B cell (primary cell): ENCODE measurements around the gene DNAH6. TPM values are rescaled to one million over a fixed set of nuclear protein-coding genes. Genes with fewer than 3 reads are reported as not detected.

Experiments
- ATAC-seq: fragments of 200-7000 bp; cut with Tn5 transposase; one replicate; pipeline ENCODE4 v1.10.0; 2021; ENCODE audit warnings: low read depth, mild to moderate bottlenecking, moderate number of reproducible peaks, moderate library complexity
- CTCF ChIA-PET: fragments of 350-600 bp; sonication (Branson Sonifier 250); formaldehyde crosslinking; loops from one replicate; lab custom pipeline; 2021; ENCODE audit warnings: antibody characterized with exemption, inconsistent platforms; lab: Charles Lee
- POLR2A ChIA-PET: fragments of 350-600 bp; sonication (Branson Sonifier 250); formaldehyde crosslinking; loops from one replicate; lab custom pipeline; 2021; ENCODE audit warnings: antibody characterized with exemption; lab: Charles Lee
- DNase-seq: peaks from one replicate; pipeline ENCODE4 v3.0.0; 2013
- H2AFZ ChIP-seq: 2 replicates; pipeline ENCODE4 v1.6.1; 2012; ENCODE audit warnings: mild to moderate bottlenecking, low read depth, low read length; ENCODE audit not compliant: insufficient read depth, poor library complexity, severe bottlenecking
- H3K27ac ChIP-seq, 2 donors: 1 replicate in 1 of 2; 2 replicates in 1 of 2; pipeline ENCODE4 v1.5.1; 2012 to 2013; ENCODE audit warnings: low read length in 2 of 2, mild to moderate bottlenecking in 2 of 2, moderate library complexity in 1 of 2
- H3K27me3 ChIP-seq, 4 experiments: fragments of 200-600 bp in 1 of 4; sonication (generic) in 1 of 4; replicated peaks in 1 of 4; 1 replicate in 2 of 4; 2 replicates in 2 of 4; pipeline versions ENCODE4 v1.6.1 to v1.7.0; 2013 to 2016; ENCODE audit warnings: low read length in 3 of 4, mild to moderate bottlenecking in 2 of 4, mixed read lengths in 1 of 4, moderate library complexity in 1 of 4; ENCODE audit not compliant: insufficient read depth in 4 of 4, control insufficient read depth in 3 of 4; ENCODE audit errors: control extremely low read depth in 1 of 4
- H3K36me3 ChIP-seq, 2 experiments: replicated peaks in 1 of 2; 1 replicate in 1 of 2; 2 replicates in 1 of 2; pipeline versions ENCODE4 v1.6.1 to v1.7.1; 2013; ENCODE audit warnings: low read length in 1 of 2; ENCODE audit not compliant: insufficient read depth in 2 of 2, control insufficient read depth in 1 of 2; ENCODE audit errors: control extremely low read depth in 1 of 2, extremely low read depth in 1 of 2
- H3K4me1 ChIP-seq, 2 donors: fragments of 200-600 bp in 1 of 2; sonication (generic) in 1 of 2; 1 replicate in 1 of 2; 2 replicates in 1 of 2; pipeline versions ENCODE4 v1.5.1 to v1.6.1; 2013 to 2017; ENCODE audit warnings: low read length in 2 of 2; ENCODE audit not compliant: control insufficient read depth in 2 of 2, insufficient read depth in 2 of 2
- H3K4me2 ChIP-seq: replicated peaks from 2 replicates; pipeline ENCODE3; 2012; ENCODE audit warnings: mild to moderate bottlenecking, low read depth, low read length; ENCODE audit not compliant: poor library complexity, severe bottlenecking
- H3K4me3 ChIP-seq, 5 experiments: fragments of 200-600 bp in 1 of 5; sonication (generic) in 1 of 5; 1 replicate in 3 of 5; 2 replicates in 2 of 5; pipeline versions ENCODE4 v1.5.1 to v1.7.0; 2011 to 2016; ENCODE audit warnings: low read length in 4 of 5, mild to moderate bottlenecking in 4 of 5, low read depth in 2 of 5, control low read depth in 1 of 5, moderate library complexity in 1 of 5; ENCODE audit not compliant: insufficient read depth in 1 of 5; ENCODE audit errors: control extremely low read depth in 1 of 5, extremely low read depth in 1 of 5
- H3K79me2 ChIP-seq: fragments of 200-600 bp; sonication (generic); one replicate; pipeline ENCODE4 v1.6.0; 2016; ENCODE audit warnings: low read length; ENCODE audit not compliant: control insufficient read depth, insufficient read depth
- H3K9ac ChIP-seq: fragments of 200-600 bp; sonication (generic); 2 replicates; pipeline ENCODE4 v1.6.1; 2017; ENCODE audit warnings: mild to moderate bottlenecking, low read length, moderate library complexity
- H3K9me3 ChIP-seq, 3 donors: one replicate each; pipeline versions ENCODE4 v1.6.1 to v1.7.1; 2013; ENCODE audit warnings: low read length in 2 of 3; ENCODE audit not compliant: control insufficient read depth in 2 of 3, insufficient read depth in 1 of 3; ENCODE audit errors: control extremely low read depth in 1 of 3
- H4K20me1 ChIP-seq: 2 replicates; pipeline ENCODE4 v1.6.0; 2012; ENCODE audit warnings: mild to moderate bottlenecking, low read length; ENCODE audit not compliant: insufficient read depth, control insufficient read depth, poor library complexity, severe bottlenecking
- H3K27ac Mint-ChIP-seq: one replicate; pipeline ENCODE4 v1.8.0; 2021; ENCODE audit warnings: mixed read lengths
- H3K27me3 Mint-ChIP-seq: one replicate; pipeline ENCODE4 v1.8.0; 2021; ENCODE audit warnings: mixed read lengths
- H3K4me1 Mint-ChIP-seq: one replicate; pipeline ENCODE4 v1.8.0; 2021; ENCODE audit warnings: mixed read lengths
- H3K4me3 Mint-ChIP-seq: one replicate; pipeline ENCODE4 v1.8.0; 2021; ENCODE audit warnings: mixed read lengths
- H3K9me3 Mint-ChIP-seq: one replicate; pipeline ENCODE4 v1.8.0; 2022; ENCODE audit warnings: mixed read lengths; ENCODE audit not compliant: insufficient read depth
- CTCF ChIP-seq: fragments of 200-600 bp; IDR thresholded peaks from one replicate; pipeline ENCODE4 v1.8.0; 2022; ENCODE audit warnings: antibody characterized with exemption, mild to moderate bottlenecking
- EZH2 ChIP-seq: IDR thresholded peaks from 2 replicates; pipeline ENCODE4 v1.6.1; 2012; ENCODE audit warnings: borderline replicate concordance, low read depth, mild to moderate bottlenecking, moderate library complexity, low read length; ENCODE audit not compliant: insufficient read depth, poor library complexity, severe bottlenecking
- WGBS: methylation state at CpG from one replicate; pipeline ENCODE4 v1.1.5; 2013; ENCODE audit warnings: missing lambda C conversion rate; ENCODE audit not compliant: insufficient coverage; 5-methylcytosine and 5-hydroxymethylcytosine counted together
- intact Hi-C: fragments of 100-400 bp; cut with micrococcal nuclease; formaldehyde crosslinking; loops from one replicate; pipeline ENCODE4 v1.10.0; 2022
- polyA plus RNA-seq: library from polyadenylated mRNA; depleted of rRNA; stranded (reverse); fragments of >200 nt; gene quantifications from 2 replicates; pipeline ENCODE4 v1.2.3, GENCODE V29; 2012
- total RNA-seq, 2 donors: library from RNA; stranded (reverse); fragments of 120-200 nt in 1 of 2; gene quantifications; 1 replicate in 1 of 2; 2 replicates in 1 of 2; pipeline versions ENCODE4 v1.2.3 to v1.2.4, GENCODE V29; 2013 to 2022

DNAH6 gene
- total and polyA plus RNA-seq, 2 donors (not counting 1 experiment from before 2014, with no cell fraction given): 0.01 to 1.9 TPM

GRCh38 chr2:84649487-84650142, 133.3 kb downstream of the DNAH6 start:
- Histone ChIP-seq H3K4me1 (no peaks in the 10 kb centered on the region), H3K36me3 (no peaks in the 10 kb centered on the region), H3K79me2 (no peaks in the 10 kb centered on the region), H3K9me3 (no peaks in the 10 kb centered on the region), H3K27ac (no peak overlapping the region), H3K4me3 (no peak overlapping the region), H3K4me2 (no peak overlapping the region), H3K27me3 (no peaks in the 10 kb centered on the region), H3K9ac (no peak overlapping the region), H2AFZ (no peak overlapping the region), H4K20me1 (no peaks in the 10 kb centered on the region)
- H3K4me1 Mint-ChIP-seq: no peaks in the 10 kb centered on the region
- H3K9me3 Mint-ChIP-seq: no peaks in the 10 kb centered on the region
- ATAC-seq: no peak
- intact Hi-C loops: no loop called here
- TF ChIP-seq EZH2 (no peak), CTCF (no peak)
- H3K27ac Mint-ChIP-seq: no peak overlapping the region
- no CpG with 5 or more reads among the region's 2 CpGs for WGBS
- ChIA-PET POLR2A (no interaction called here), CTCF (no interaction called here)
- no peak for DNase-seq
- peaks cover 13% of the 10 kb centered on the region for H3K27me3 Mint-ChIP-seq
- H3K4me3 Mint-ChIP-seq: no peak overlapping the region

GRCh38 chr2:84652431-84652830, 136.1 kb downstream of the DNAH6 start:
- no peak overlapping the region for H3K4me2 ChIP-seq
- H3K4me3 Mint-ChIP-seq: no peak overlapping the region
- POLR2A ChIA-PET: no interaction called here

More at GRCh38 chr2:84652431-84652830, 136.1 kb downstream of the DNAH6 start:
- Histone ChIP-seq H3K4me1 (no peaks in the 10 kb centered on the region), H3K4me3 (no peak overlapping the region), H3K27ac (no peak overlapping the region), H3K36me3 (no peaks in the 10 kb centered on the region), H3K79me2 (no peaks in the 10 kb centered on the region), H3K27me3 (peaks cover 0 to 5% (median 0%) of the 10 kb centered on the region in 4 experiments), H3K9me3 (no peaks in the 10 kb centered on the region), H3K9ac (no peak overlapping the region), H2AFZ (no peak overlapping the region), H4K20me1 (no peaks in the 10 kb centered on the region)
- H3K9me3 Mint-ChIP-seq: no peaks in the 10 kb centered on the region
- no peaks in the 10 kb centered on the region for H3K4me1 Mint-ChIP-seq
- ATAC-seq: no peak
- no peak for DNase-seq
- intact Hi-C loops: no loop called here
- no CpG with 5 or more reads among the region's 1 CpG for WGBS
- peaks cover 15% of the 10 kb centered on the region for H3K27me3 Mint-ChIP-seq
- TF ChIP-seq CTCF: no peak
- TF ChIP-seq EZH2: no peak
- CTCF ChIA-PET: no interaction called here
- H3K27ac Mint-ChIP-seq: no peak overlapping the region
